HUDEP-2 (cell line): Measurements from ENCODE around the gene MTARC2.

Experiments
- DNase-seq, 76 experiments: peaks; one replicate each; lab custom pipeline; 2025; ENCODE audit not compliant: unreplicated experiment in 76 of 76; lab: John Stamatoyannopoulos, UW

The MTARC2 gene

GRCh38 chr1:220767312-220768125 lies 19.4 kb downstream of the MTARC2 start:
- DNase-seq: peak in 1 of 76 experiments; percentile 5

- DNase-seq: peak in 2 of 76 experiments; percentile 6 to 16
Measured at GRCh38 chr1:220768126-220768601, 20.0 kb downstream of the MTARC2 start.

GRCh38 chr1:220769205-220769604 lies 21.1 kb downstream of the MTARC2 start:
- no peak for DNase-seq

- no peak for DNase-seq
Measured at GRCh38 chr1:220770245-220770913, 22.3 kb downstream of the MTARC2 start.

- DNase-seq: no peak
Measured at GRCh38 chr1:220772846-220773245, 24.7 kb downstream of the MTARC2 start.

- DNase-seq: peak in 21 of 76 experiments; percentile 0 to 53 (median 11)
Measured at GRCh38 chr1:220775240-220775853, 27.2 kb downstream of the MTARC2 start.

- no peak for DNase-seq
Measured at GRCh38 chr1:220776254-220776653, 28.1 kb downstream of the MTARC2 start.

GRCh38 chr1:220776720-220777326 lies 28.7 kb downstream of the MTARC2 start:
- peak in 62 of 76 experiments; percentile 2 to 72 (median 42) for DNase-seq

GRCh38 chr1:220783453-220783852 lies 35.3 kb downstream of the MTARC2 start:
- DNase-seq: no peak

- DNase-seq: no peak
Measured at GRCh38 chr1:220784751-220785150, 36.6 kb downstream of the MTARC2 start.

GRCh38 chr1:220785166-220786056 lies 37.3 kb downstream of the MTARC2 start:
- no peak for DNase-seq

GRCh38 chr1:220786057-220786336 lies 37.9 kb downstream of the MTARC2 start:
- no peak for DNase-seq

GRCh38 chr1:220786337-220787068 lies 38.4 kb downstream of the MTARC2 start, which contains the start of gene MTARC1:
MTARC1 (plus strand) TSS chr1:220786913; CDS start chr1:220786945, 32 bp downstream.
- peak in 6 of 76 experiments; percentile 3 to 21 (median 10) for DNase-seq

- no peak for DNase-seq
Measured at GRCh38 chr1:220787069-220787619, 39.0 kb downstream of the MTARC2 start.

GRCh38 chr1:220788900-220789299 lies 40.8 kb downstream of the MTARC2 start:
- DNase-seq: no peak

GRCh38 chr1:220789532-220790147 lies 41.5 kb downstream of the MTARC2 start:
- no peak for DNase-seq

- no peak for DNase-seq
Measured at GRCh38 chr1:220791285-220791684, 43.2 kb downstream of the MTARC2 start.

GRCh38 chr1:220791956-220792355 lies 43.8 kb downstream of the MTARC2 start:
- DNase-seq: no peak

- DNase-seq: no peak
Measured at GRCh38 chr1:220796530-220796929, 48.4 kb downstream of the MTARC2 start.
